Suppressor macrophage treated with lipopolysaccharide for 1 hour (primary cell): ENCODE measurements around the gene ARID3B.

Experiments
- DNase-seq, 3 donors: peaks; one replicate each; pipeline ENCODE4 v3.0.0-alpha.2; 2020 to 2022

The ARID3B gene

GRCh38 chr15:74608786-74609185 lies 67.8 kb downstream of the ARID3B start:
- no peak for DNase-seq

- DNase-seq: peak; percentile 23 to 50 (median 40)
Measured at GRCh38 chr15:74609938-74610301, 68.9 kb downstream of the ARID3B start.

GRCh38 chr15:74610302-74610951 lies 69.4 kb downstream of the ARID3B start:
- DNase-seq: no peak

- DNase-seq: no peak
Measured at GRCh38 chr15:74611341-74611740, 70.3 kb downstream of the ARID3B start.

- no peak for DNase-seq
Measured at GRCh38 chr15:74611834-74612233, 70.8 kb downstream of the ARID3B start.

GRCh38 chr15:74612677-74613076 lies 71.7 kb downstream of the ARID3B start:
- DNase-seq: no peak

- no peak for DNase-seq
Measured at GRCh38 chr15:74613089-74613952, 72.3 kb downstream of the ARID3B start.

GRCh38 chr15:74613953-74614743 lies 73.1 kb downstream of the ARID3B start:
- no peak for DNase-seq

GRCh38 chr15:74614744-74615507 lies 73.9 kb downstream of the ARID3B start:
- peak; percentile 90 to 97 (median 95) for DNase-seq

- peak; percentile 97 to 98 (median 97) for DNase-seq
Measured at GRCh38 chr15:74615508-74616365, 74.7 kb downstream of the ARID3B start, which contains the start of gene CLK3. TSS of gene CLK3 (plus strand) at chr15:74615836. CDS start at chr15:74619197, 3,361 bp downstream.

- DNase-seq: peak; percentile 80 to 91 (median 83)
Measured at GRCh38 chr15:74616366-74616939, 75.4 kb downstream of the ARID3B start.

GRCh38 chr15:74616996-74617395 lies 76.0 kb downstream of the ARID3B start:
- no peak for DNase-seq

GRCh38 chr15:74618841-74619596 lies 78.0 kb downstream of the ARID3B start:
- DNase-seq: no peak

GRCh38 chr15:74619916-74620635 lies 79.1 kb downstream of the ARID3B start:
- DNase-seq: no peak

GRCh38 chr15:74620636-74621545 lies 79.9 kb downstream of the ARID3B start:
- DNase-seq: peak; percentile 85 to 88 (median 87)

- no peak for DNase-seq
Measured at GRCh38 chr15:74621546-74621920, 80.5 kb downstream of the ARID3B start.

- DNase-seq: no peak
Measured at GRCh38 chr15:74621936-74622335, 80.9 kb downstream of the ARID3B start.

- DNase-seq: no peak
Measured at GRCh38 chr15:74622758-74623157, 81.7 kb downstream of the ARID3B start.
